Hippocampal formation (tissue), 2 donors: ENCODE data around the gene FHIT.
"Not testable (repeated sequence)": the region's sequence is repeated elsewhere in the genome, so short reads cannot be mapped to it uniquely, and the experiment has no call there.

Source experiments
- DNase-seq, 2 donors: peaks; one replicate each; lab custom pipeline; 2025; lab: John Stamatoyannopoulos, UW

The FHIT gene

GRCh38 chr3:60703956-60704736 is 547.1 kb downstream of the FHIT start:
- no peak for DNase-seq

GRCh38 chr3:60703008-60703407 is 548.2 kb downstream of the FHIT start:
- DNase-seq, result no peak

- DNase-seq, result no peak
These were observed 553.1 kb downstream of the FHIT start for GRCh38 chr3:60698117-60698516.

- no peak for DNase-seq
These were observed 554.1 kb downstream of the FHIT start for GRCh38 chr3:60697132-60697531.

GRCh38 chr3:60696428-60697125 is 554.7 kb downstream of the FHIT start:
- DNase-seq, result no peak

- no peak for DNase-seq
These were observed 575.8 kb downstream of the FHIT start for GRCh38 chr3:60675424-60675823.

GRCh38 chr3:60674870-60675269 is 576.4 kb downstream of the FHIT start:
- no peak for DNase-seq

GRCh38 chr3:60673123-60673522 is 578.1 kb downstream of the FHIT start:
- no peak for DNase-seq

- not testable (repeated sequence) for DNase-seq
These were observed 578.9 kb downstream of the FHIT start for GRCh38 chr3:60672337-60672736.

GRCh38 chr3:60669636-60670035 is 581.6 kb downstream of the FHIT start:
- DNase-seq, result no peak

GRCh38 chr3:60660026-60660425 is 591.2 kb downstream of the FHIT start:
- no peak for DNase-seq

GRCh38 chr3:60659098-60659497 is 592.2 kb downstream of the FHIT start:
- DNase-seq, result no peak

GRCh38 chr3:60657972-60658371 is 593.3 kb downstream of the FHIT start:
- no peak for DNase-seq

- DNase-seq, result no peak
These were observed 598.4 kb downstream of the FHIT start for GRCh38 chr3:60652829-60653228.

- no peak for DNase-seq
These were observed 599.5 kb downstream of the FHIT start for GRCh38 chr3:60651799-60652198.

- DNase-seq, result no peak
These were observed 601.1 kb downstream of the FHIT start for GRCh38 chr3:60650171-60650570.

- DNase-seq, result no peak
These were observed 605.5 kb downstream of the FHIT start for GRCh38 chr3:60645801-60646200.

- no peak for DNase-seq
These were observed 607.4 kb downstream of the FHIT start for GRCh38 chr3:60643831-60644230.

GRCh38 chr3:60641354-60641753 is 609.9 kb downstream of the FHIT start:
- no peak for DNase-seq

GRCh38 chr3:60636846-60637245 is 614.4 kb downstream of the FHIT start:
- no peak for DNase-seq

GRCh38 chr3:60633644-60634043 is 617.6 kb downstream of the FHIT start:
- no peak for DNase-seq

GRCh38 chr3:60631509-60631908 is 619.7 kb downstream of the FHIT start:
- no peak for DNase-seq

GRCh38 chr3:60630953-60631352 is 620.3 kb downstream of the FHIT start:
- no peak for DNase-seq

GRCh38 chr3:60629816-60630215 is 621.4 kb downstream of the FHIT start:
- DNase-seq, result no peak
